ENCODE data around the gene ANTKMT.

The ANTKMT gene

GRCh38 chr16:756428-756827 is 35.5 kb downstream of the ANTKMT start:
- no peak overlapping the region for H3K4me3 ChIP-seq (replicated peaks; ENCODE audit: insufficient read depth, low read length)
- no peak for TF ChIP-seq POLR2AphosphoS5 (IDR thresholded peaks at IDR 0.05; ENCODE audit: low read depth)
- no peak overlapping the region for H3K27ac ChIP-seq (replicated peaks)
- no peak for DNase-seq (ENCODE audit: low read depth in 1 of 2, low spot score in 1 of 2)
- H3K27me3 ChIP-seq (ENCODE audit: insufficient read depth, poor library complexity, severe bottlenecking) = no peaks in the 10 kb centered on the region

- Histone ChIP-seq H3K27ac (replicated peaks) (no peak overlapping the region), H3K27me3 (ENCODE audit: insufficient read depth, poor library complexity, severe bottlenecking) (no peaks in the 10 kb centered on the region), H3K4me3 (replicated peaks; ENCODE audit: insufficient read depth, low read length) (no peak overlapping the region)
- TF ChIP-seq REST (IDR thresholded peaks at IDR 0.05; ENCODE audit: insufficient replicate concordance, low read depth) (no peak), CTCF (IDR thresholded peaks at IDR 0.05; ENCODE audit: insufficient read depth, low read length) (no peak), GABPA (IDR thresholded peaks at IDR 0.05; ENCODE audit: low read depth) (no peak), SPI1 (IDR thresholded peaks at IDR 0.05; ENCODE audit: borderline replicate concordance, low read depth) (no peak), POLR2AphosphoS5 (IDR thresholded peaks at IDR 0.05; ENCODE audit: low read depth) (no peak)
- DNase-seq (ENCODE audit: low read depth in 1 of 2, low spot score in 1 of 2) = no peak
Measured at GRCh38 chr16:759110-759910, 38.4 kb downstream of the ANTKMT start.

GRCh38 chr16:760065-760464 is 39.1 kb downstream of the ANTKMT start:
- H3K4me3 ChIP-seq (replicated peaks; ENCODE audit: insufficient read depth, low read length) = no peak overlapping the region
- TF ChIP-seq POLR2AphosphoS5 (IDR thresholded peaks at IDR 0.05; ENCODE audit: low read depth) (no peak), CTCF (IDR thresholded peaks at IDR 0.05; ENCODE audit: insufficient read depth, low read length) (no peak)
- H3K27me3 ChIP-seq (ENCODE audit: insufficient read depth, poor library complexity, severe bottlenecking) = no peaks in the 10 kb centered on the region
- no peak for DNase-seq (ENCODE audit: low read depth in 1 of 2, low spot score in 1 of 2)
- H3K27ac ChIP-seq (replicated peaks) = no peak overlapping the region

GRCh38 chr16:760545-761343 is 39.8 kb downstream of the ANTKMT start, which contains the start of gene MSLN:
TSS of gene MSLN (plus strand) at chr16:760734. CDS start at chr16:762681, 1,947 bp downstream.
- no peak for DNase-seq (ENCODE audit: low read depth in 1 of 2, low spot score in 1 of 2)
- Histone ChIP-seq H3K4me3 (replicated peaks; ENCODE audit: insufficient read depth, low read length) (no peak within 1 kb of the TSS), H3K27ac (replicated peaks) (no peak within 1 kb of the TSS), H3K27me3 (ENCODE audit: insufficient read depth, poor library complexity, severe bottlenecking) (no peaks in the 10 kb centered on the region)
- no peak for TF ChIP-seq SPI1 (IDR thresholded peaks at IDR 0.05; ENCODE audit: borderline replicate concordance, low read depth)
- no peak for TF ChIP-seq CTCF (IDR thresholded peaks at IDR 0.05; ENCODE audit: insufficient read depth, low read length)
- no peak for TF ChIP-seq POLR2AphosphoS5 (IDR thresholded peaks at IDR 0.05; ENCODE audit: low read depth)
- TF ChIP-seq GABPA (IDR thresholded peaks at IDR 0.05; ENCODE audit: low read depth) = no peak
- TF ChIP-seq REST (IDR thresholded peaks at IDR 0.05; ENCODE audit: insufficient replicate concordance, low read depth) = no peak

Measured in HL-60 (cell line).